ENCODE data around the gene C10orf67.

- no peak for TF ChIP-seq ZFP3 (CRISPR knock-in tag; IDR thresholded peaks at IDR 0.05)
- TF ChIP-seq CREB5 (CRISPR knock-in tag; IDR thresholded peaks at IDR 0.05; ENCODE audit: low read depth), result no peak
- no peak for TF ChIP-seq SNAI2 (CRISPR knock-in tag; IDR thresholded peaks at IDR 0.05)
- TF ChIP-seq TOX (CRISPR knock-in tag; IDR thresholded peaks at IDR 0.05; ENCODE audit: borderline replicate concordance), result no peak
- TF ChIP-seq ISL1 (CRISPR knock-in tag; IDR thresholded peaks at IDR 0.05), result no peak
- TF ChIP-seq ZFP30 (CRISPR knock-in tag; IDR thresholded peaks at IDR 0.05), result no peak
- no peak for TF ChIP-seq CSRNP3 (CRISPR knock-in tag; IDR thresholded peaks at IDR 0.05)
- no peak for TF ChIP-seq PPARA (CRISPR knock-in tag; IDR thresholded peaks at IDR 0.05; ENCODE audit: borderline replicate concordance)
- TF ChIP-seq ARNTL (CRISPR knock-in tag; IDR thresholded peaks at IDR 0.05; ENCODE audit: borderline replicate concordance, low read depth), result no peak
- no peak for TF ChIP-seq TSHZ2 (CRISPR knock-in tag; IDR thresholded peaks at IDR 0.05)
- TF ChIP-seq ZC3H10 (CRISPR knock-in tag; IDR thresholded peaks at IDR 0.05), result no peak
- TF ChIP-seq RARB (CRISPR knock-in tag; IDR thresholded peaks at IDR 0.05), result no peak
- TF ChIP-seq PATZ1 (CRISPR knock-in tag; IDR thresholded peaks at IDR 0.05; ENCODE audit: borderline replicate concordance), result no peak
Observed at GRCh38 chr10:23238015-23238414, 106.6 kb downstream of the C10orf67 start.
